OCI-LY1 (cell line): ENCODE data around the gene LAMP1.

Experiments used
- H2AFZ ChIP-seq: fragments of 200-600 bp; sonication (generic), shearing (Covaris generic); 2 replicates; pipeline ENCODE4 v1.6.0; 2014; ENCODE audit warnings: antibody characterized with exemption, mild to moderate bottlenecking, low read length
- H3F3A ChIP-seq: fragments of 200-600 bp; sonication (generic), shearing (Covaris generic); 2 replicates; pipeline ENCODE4 v1.6.0; 2014; ENCODE audit warnings: mild to moderate bottlenecking, antibody characterized with exemption, low read length, moderate library complexity; ENCODE audit not compliant: insufficient read depth
- H3K27ac ChIP-seq: fragments of 200-600 bp; sonication (generic); 2 replicates; pipeline ENCODE4 v1.5.1; 2014; ENCODE audit warnings: low read length, mixed run types, mild to moderate bottlenecking, low read depth; ENCODE audit not compliant: poor library complexity, severe bottlenecking
- H3K27me3 ChIP-seq: fragments of 200-600 bp; sonication (generic); 2 replicates; pipeline ENCODE4 v1.6.0; 2014; ENCODE audit warnings: antibody characterized with exemption, mild to moderate bottlenecking, low read length, moderate library complexity; ENCODE audit not compliant: insufficient read depth
- H3K36me3 ChIP-seq: fragments of 200-600 bp; sonication (generic); 2 replicates; pipeline ENCODE4 v1.6.1; 2014; ENCODE audit warnings: mild to moderate bottlenecking, antibody characterized with exemption, low read length, moderate library complexity, mixed read lengths; ENCODE audit not compliant: insufficient read depth
- H3K4me1 ChIP-seq: fragments of 200-600 bp; sonication (generic); 2 replicates; pipeline ENCODE4 v1.5.1; 2014; ENCODE audit warnings: mild to moderate bottlenecking, low read length, moderate library complexity; ENCODE audit not compliant: insufficient read depth, severe bottlenecking
- H3K4me2 ChIP-seq: fragments of 200-600 bp; sonication (generic), shearing (Covaris generic); 2 replicates; pipeline ENCODE4 v1.6.1; 2014; ENCODE audit warnings: low read length
- H3K4me3 ChIP-seq: fragments of 200-600 bp; sonication (generic); 2 replicates; pipeline ENCODE4 v1.5.1; 2014; ENCODE audit warnings: low read length, low read depth, mild to moderate bottlenecking, mixed read lengths; ENCODE audit not compliant: poor library complexity, severe bottlenecking
- H3K79me2 ChIP-seq: fragments of 200-600 bp; shearing (Covaris generic); 2 replicates; pipeline ENCODE4 v1.6.1; 2016; ENCODE audit warnings: mixed run types, low read length, mixed read lengths; ENCODE audit not compliant: insufficient read depth
- H3K9ac ChIP-seq: fragments of 200-600 bp; sonication (generic), shearing (Covaris generic); 2 replicates; pipeline ENCODE4 v1.6.1; 2014; ENCODE audit warnings: mild to moderate bottlenecking, low read length, mixed read lengths
- H3K9me2 ChIP-seq: fragments of 200-600 bp; sonication (generic), shearing (Covaris generic); 2 replicates; pipeline ENCODE4 v1.6.1; 2014; ENCODE audit warnings: low read depth, mild to moderate bottlenecking, low read length, mixed read lengths
- H3K9me3 ChIP-seq: fragments of 200-600 bp; shearing (Covaris generic); 2 replicates; pipeline ENCODE4 v1.6.1; 2014; ENCODE audit warnings: low read length, mixed read lengths
- H4K20me1 ChIP-seq: fragments of 200-600 bp; sonication (generic), shearing (Covaris generic); 2 replicates; pipeline ENCODE4 v1.6.0; 2016; ENCODE audit warnings: mild to moderate bottlenecking, low read length; ENCODE audit not compliant: insufficient read depth
- CTCF ChIP-seq: fragments of 200-600 bp; sonication (generic), shearing (Covaris generic); IDR thresholded peaks from 2 replicates; pipeline ENCODE4 v1.5.1; 2017; ENCODE audit warnings: mild to moderate bottlenecking, antibody characterized with exemption, low read length, moderate library complexity, mixed read lengths
- EZH2 ChIP-seq: fragments of 200-600 bp; sonication (generic), shearing (Covaris generic); IDR thresholded peaks from 2 replicates; pipeline ENCODE4 v1.8.0; 2017; ENCODE audit warnings: borderline replicate concordance, mixed run types, mild to moderate bottlenecking, antibody characterized with exemption, low read length, moderate library complexity, mixed read lengths

Gene LAMP1

GRCh38 chr13:113337556-113337955, 40.5 kb downstream of the LAMP1 start:
- H3K9ac ChIP-seq: no peak overlapping the region
- no peak overlapping the region for H3K27ac ChIP-seq
- H3K79me2 ChIP-seq: no peaks in the 10 kb centered on the region
- TF ChIP-seq CTCF (no peak), EZH2 (no peak)
- H3K4me3 ChIP-seq: no peak overlapping the region
- H3F3A ChIP-seq: no peaks in the 10 kb centered on the region
- H3K27me3 ChIP-seq: peaks cover 4% of the 10 kb centered on the region; the same call in 1 of the 2 replicates
- H3K9me2 ChIP-seq: no peaks in the 10 kb centered on the region
- no peaks in the 10 kb centered on the region for H3K4me1 ChIP-seq
- H3K4me2 ChIP-seq: no peak overlapping the region
- no peaks in the 10 kb centered on the region for H4K20me1 ChIP-seq
- H3K9me3 ChIP-seq: no peaks in the 10 kb centered on the region
- no peaks in the 10 kb centered on the region for H3K36me3 ChIP-seq
- H2AFZ ChIP-seq: no peak overlapping the region

- Histone ChIP-seq H3K36me3 (no peaks in the 10 kb centered on the region), H3K4me1 (no peaks in the 10 kb centered on the region), H3K27me3 (peaks cover 4% of the 10 kb centered on the region; the same call in 1 of the 2 replicates), H3F3A (no peaks in the 10 kb centered on the region), H3K9me3 (no peaks in the 10 kb centered on the region), H3K79me2 (no peaks in the 10 kb centered on the region), H2AFZ (no peak overlapping the region), H3K9me2 (no peaks in the 10 kb centered on the region), H3K9ac (no peak overlapping the region), H4K20me1 (no peaks in the 10 kb centered on the region), H3K4me2 (no peak overlapping the region), H3K27ac (no peak overlapping the region), H3K4me3 (no peak overlapping the region)
- TF ChIP-seq CTCF (no peak), EZH2 (no peak)
These were observed 40.9 kb downstream of the LAMP1 start for GRCh38 chr13:113337976-113338375.

GRCh38 chr13:113338451-113338850, 41.4 kb downstream of the LAMP1 start:
- Histone ChIP-seq H3K4me1 (no peaks in the 10 kb centered on the region), H3F3A (no peaks in the 10 kb centered on the region), H3K27ac (no peak overlapping the region), H3K4me2 (no peak overlapping the region), H4K20me1 (no peaks in the 10 kb centered on the region), H3K9ac (no peak overlapping the region), H3K27me3 (peaks cover 4% of the 10 kb centered on the region; the same call in 1 of the 2 replicates), H3K9me2 (no peaks in the 10 kb centered on the region), H3K79me2 (no peaks in the 10 kb centered on the region), H2AFZ (no peak overlapping the region), H3K4me3 (no peak overlapping the region), H3K36me3 (no peaks in the 10 kb centered on the region), H3K9me3 (no peaks in the 10 kb centered on the region)
- TF ChIP-seq CTCF: no peak
